Keratinocyte (primary cell): Measurements from ENCODE around the gene MVB12B. TPM values are rescaled to one million over a fixed set of nuclear protein-coding genes. Genes with fewer than 3 reads are reported as not detected.

Experiments used
- DNase-seq: peaks from one replicate; pipeline ENCODE4 v3.0.0-alpha.2; 2011; ENCODE audit warnings: low read depth, missing footprints, low spot score
- FAIRE-seq: peaks from 2 replicates; lab custom pipeline; 2011; peaks lifted over from hg19 to GRCh38; lab: Jason Lieb, UNC
- H2AFZ ChIP-seq: 2 replicates; pipeline ENCODE4 v1.6.0; 2012; ENCODE audit warnings: low read length, control low read depth, inconsistent platforms; ENCODE audit not compliant: control insufficient read depth
- H3K27ac ChIP-seq: 2 replicates; pipeline ENCODE4 v1.5.1; 2011; ENCODE audit warnings: low read length; ENCODE audit not compliant: control insufficient read depth, insufficient read depth
- H3K27me3 ChIP-seq: 3 replicates; pipeline ENCODE4 v1.6.0; 2011; ENCODE audit warnings: low read length; ENCODE audit not compliant: control insufficient read depth, insufficient read depth; ENCODE audit errors: extremely low read depth
- H3K36me3 ChIP-seq, 2 experiments: 2 replicates in 1 of 2; 3 replicates in 1 of 2; pipeline ENCODE4 v1.5.1; 2011; ENCODE audit warnings: low read length in 2 of 2, mild to moderate bottlenecking in 1 of 2; ENCODE audit not compliant: control insufficient read depth in 2 of 2, insufficient read depth in 2 of 2; ENCODE audit errors: extremely low read depth in 1 of 2
- H3K4me1 ChIP-seq: 3 replicates; pipeline ENCODE4 v1.5.1; 2011; ENCODE audit warnings: low read length; ENCODE audit not compliant: control insufficient read depth, insufficient read depth; ENCODE audit errors: extremely low read depth
- H3K4me2 ChIP-seq: 3 replicates; pipeline ENCODE4 v1.6.0; 2011; ENCODE audit warnings: low read depth, low read length; ENCODE audit not compliant: control insufficient read depth, insufficient read depth; ENCODE audit errors: extremely low read depth
- H3K4me3 ChIP-seq, 3 experiments: fragments of 200-600 bp in 1 of 3; sonication (generic) in 1 of 3; 2 replicates in 2 of 3; 3 replicates in 1 of 3; pipeline ENCODE4 v1.5.1; 2011 to 2016; ENCODE audit warnings: low read length in 3 of 3, mild to moderate bottlenecking in 3 of 3, control low read depth in 2 of 3, inconsistent platforms in 1 of 3, low read depth in 1 of 3, mixed read lengths in 1 of 3, mixed run types in 1 of 3, moderate library complexity in 1 of 3; ENCODE audit not compliant: control insufficient read depth in 2 of 3, insufficient read depth in 2 of 3; ENCODE audit errors: extremely low read depth in 1 of 3
- H3K79me2 ChIP-seq: 2 replicates; pipeline ENCODE4 v1.6.0; 2012; ENCODE audit warnings: low read length; ENCODE audit not compliant: control insufficient read depth, insufficient read depth
- H3K9ac ChIP-seq: 3 replicates; pipeline ENCODE4 v1.6.0; 2011; ENCODE audit warnings: low read length; ENCODE audit not compliant: control insufficient read depth, insufficient read depth; ENCODE audit errors: extremely low read depth
- H3K9me1 ChIP-seq: 3 replicates; pipeline ENCODE4 v1.6.0; 2011; ENCODE audit warnings: low read length; ENCODE audit not compliant: control insufficient read depth, insufficient read depth; ENCODE audit errors: extremely low read depth
- H3K9me3 ChIP-seq: 2 replicates; pipeline ENCODE4 v1.5.1; 2012; ENCODE audit warnings: low read depth, low read length; ENCODE audit not compliant: control insufficient read depth
- H4K20me1 ChIP-seq: 3 replicates; pipeline ENCODE4 v1.6.0; 2011; ENCODE audit warnings: low read length; ENCODE audit not compliant: control insufficient read depth, insufficient read depth; ENCODE audit errors: extremely low read depth
- CTCF ChIP-seq, 3 experiments: IDR thresholded peaks in 1 of 3; conservative IDR thresholded peaks in 1 of 3; optimal IDR thresholded peaks in 1 of 3; 2 replicates in 2 of 3; 3 replicates in 1 of 3; pipeline versions ENCODE3 to v1.5.1; 2011; ENCODE audit warnings: low read length in 3 of 3, mild to moderate bottlenecking in 3 of 3, moderate library complexity in 2 of 3, control low read depth in 1 of 3, inconsistent platforms in 1 of 3; ENCODE audit not compliant: insufficient read depth in 2 of 3; ENCODE audit errors: extremely low read depth in 1 of 3
- EZH2 ChIP-seq: IDR thresholded peaks from one replicate; pipeline ENCODE4 v1.6.1; 2012; ENCODE audit warnings: inconsistent platforms, mild to moderate bottlenecking, low read length, moderate library complexity
- dilution Hi-C: fragments of 300-500 bp; cut with MboI; formaldehyde crosslinking; loops from one replicate; pipeline ENCODE4 v1.7.0; 2020; ENCODE audit warnings: low sequenced_read_pairs; ENCODE audit not compliant: extremely low pct_ligation_motif_present
- polyA plus RNA-seq, 5 experiments: library from polyadenylated mRNA; depleted of rRNA in 3 of 5; stranded (reverse) in 3 of 5; stranded (forward) in 1 of 5; unstranded in 1 of 5; fragments of >200 nt; gene quantifications; 1 replicate in 1 of 5; 2 replicates in 3 of 5; 3 replicates in 1 of 5; pipeline versions ENCODE4 v1.2.1 to v1.2.3, GENCODE V29; 2011 to 2012; ENCODE audit warnings: missing spikeins in 2 of 5, low read depth in 1 of 5, low replicate concordance in 1 of 5

The MVB12B gene
- polyA plus RNA-seq, 1 donor (not counting 4 experiments of a cell fraction or from before 2014, with no cell fraction given): 1.2 TPM

- H3K9ac ChIP-seq: no peak overlapping the region
- no peaks in the 10 kb centered on the region for H3K79me2 ChIP-seq
- no peak overlapping the region for H3K27ac ChIP-seq
- H3K9me3 ChIP-seq: no peaks in the 10 kb centered on the region
- H3K27me3 ChIP-seq: no peaks in the 10 kb centered on the region
- FAIRE-seq (no peak), DNase-seq (no peak)
- TF ChIP-seq EZH2: no peak
- TF ChIP-seq CTCF (optimal IDR thresholded peaks at IDR 0.05 in 1 of 3, IDR thresholded peaks at IDR 0.05 in 1 of 3, conservative IDR thresholded peaks at IDR 0.05 in 1 of 3; ENCODE audit: extremely low read depth in 1 of 3, insufficient read depth in 2 of 3, low read length in 3 of 3): no peak
- no peaks in the 10 kb centered on the region for H3K36me3 ChIP-seq
- no peak overlapping the region for H2AFZ ChIP-seq
- H3K4me2 ChIP-seq: no peak overlapping the region
- no peak overlapping the region for H3K4me3 ChIP-seq
- H4K20me1 ChIP-seq: no peaks in the 10 kb centered on the region
- no peaks in the 10 kb centered on the region for H3K4me1 ChIP-seq
- dilution Hi-C loops: no loop called here
- H3K9me1 ChIP-seq: no peaks in the 10 kb centered on the region
Observed at GRCh38 chr9:126307322-126308061, 19.1 kb upstream of the MVB12B start.

DNA sequence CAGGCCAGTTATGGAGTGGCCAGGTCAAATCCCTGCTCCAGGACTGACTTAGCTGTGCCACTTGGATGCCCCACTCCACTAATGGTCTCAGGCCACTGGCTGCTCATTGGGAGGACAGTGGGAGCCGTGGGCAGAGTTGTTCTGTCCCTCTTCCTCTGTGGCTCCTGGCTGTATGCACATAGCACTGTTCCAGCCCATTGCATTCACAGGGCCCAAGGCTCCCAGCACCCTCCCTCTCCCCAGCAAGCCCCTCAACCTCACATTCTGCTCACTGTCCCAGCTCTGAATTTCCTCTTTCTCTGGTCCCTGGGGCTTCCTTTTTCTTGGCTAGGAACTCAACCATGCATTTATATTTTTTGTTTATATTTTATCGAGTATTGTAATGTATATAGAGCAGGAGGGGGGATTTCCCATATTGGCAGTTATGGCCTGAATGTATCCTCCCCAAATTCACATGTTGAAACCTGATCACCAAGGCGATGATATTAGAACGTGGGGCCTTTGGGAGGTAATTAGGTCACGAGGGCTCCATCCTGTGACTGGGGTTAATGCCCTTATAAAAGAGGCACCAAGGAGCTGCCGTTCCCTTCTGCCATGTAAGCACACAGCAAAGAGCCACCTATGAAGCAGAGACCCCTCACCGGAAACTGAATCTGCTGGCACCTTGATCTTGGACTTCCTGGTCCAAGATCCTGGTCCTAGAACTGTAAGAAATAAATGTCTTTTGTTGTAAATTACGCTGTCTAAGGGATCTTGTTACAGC is 17.0 kb upstream of the MVB12B start:
- Histone ChIP-seq H3K4me3 (no peak overlapping the region), H3K79me2 (no peaks in the 10 kb centered on the region), H3K27ac (no peak overlapping the region), H4K20me1 (no peaks in the 10 kb centered on the region), H3K4me2 (no peak overlapping the region), H3K27me3 (no peaks in the 10 kb centered on the region), H2AFZ (no peak overlapping the region), H3K4me1 (no peaks in the 10 kb centered on the region), H3K9ac (no peak overlapping the region), H3K36me3 (no peaks in the 10 kb centered on the region), H3K9me1 (no peaks in the 10 kb centered on the region), H3K9me3 (no peaks in the 10 kb centered on the region)
- dilution Hi-C loops: no loop called here
- TF ChIP-seq EZH2: no peak
- TF ChIP-seq CTCF (optimal IDR thresholded peaks at IDR 0.05 in 1 of 3, IDR thresholded peaks at IDR 0.05 in 1 of 3, conservative IDR thresholded peaks at IDR 0.05 in 1 of 3; ENCODE audit: extremely low read depth in 1 of 3, insufficient read depth in 2 of 3, low read length in 3 of 3): no peak
- FAIRE-seq: no peak
- no peak for DNase-seq
